H9 (cell line): ENCODE measurements around the gene TIGD6. TPM values are rescaled to one million over a fixed set of nuclear protein-coding genes. Genes with fewer than 3 reads are reported as not detected.

Experiments
- DNase-seq: peaks from one replicate; pipeline ENCODE4 v3.0.0-alpha.2; 2017
- H2AFZ ChIP-seq: one replicate; pipeline ENCODE4 v1.6.1; 2013; ENCODE audit warnings: mild to moderate bottlenecking, low read length, control low read depth, moderate library complexity
- H2AK5ac ChIP-seq: 2 replicates; pipeline ENCODE4 v1.6.1; 2013; ENCODE audit warnings: low read length, control low read depth, mixed read lengths; ENCODE audit not compliant: insufficient read length
- H2BK120ac ChIP-seq: one replicate; pipeline ENCODE4 v1.6.1; 2013; ENCODE audit warnings: low read depth, mild to moderate bottlenecking, low read length, control low read depth, inconsistent platforms; ENCODE audit not compliant: poor library complexity, severe bottlenecking
- H2BK12ac ChIP-seq: 2 replicates; pipeline ENCODE4 v1.6.1; 2013; ENCODE audit warnings: low read length, control low read depth, mixed read lengths, low read depth; ENCODE audit not compliant: insufficient read length
- H2BK15ac ChIP-seq: 2 replicates; pipeline ENCODE4 v1.6.1; 2013; ENCODE audit warnings: low read depth, low read length, control low read depth
- H2BK20ac ChIP-seq: one replicate; pipeline ENCODE4 v1.6.1; 2013; ENCODE audit warnings: low read depth, mild to moderate bottlenecking, low read length, control low read depth, inconsistent platforms; ENCODE audit not compliant: poor library complexity, severe bottlenecking
- H2BK5ac ChIP-seq: 2 replicates; pipeline ENCODE4 v1.6.1; 2013; ENCODE audit warnings: low read length, control low read depth, mixed read lengths; ENCODE audit not compliant: insufficient read length
- H3K14ac ChIP-seq: 2 replicates; pipeline ENCODE4 v1.6.1; 2013; ENCODE audit warnings: low read length, control low read depth; ENCODE audit not compliant: insufficient read depth
- H3K18ac ChIP-seq: 2 replicates; pipeline ENCODE4 v1.6.1; 2013; ENCODE audit warnings: low read depth, mild to moderate bottlenecking, mixed read lengths, low read length, control low read depth; ENCODE audit not compliant: insufficient read length
- H3K23ac ChIP-seq: 2 replicates; pipeline ENCODE4 v1.6.1; 2013; ENCODE audit warnings: low read length, control low read depth, mixed read lengths, low read depth; ENCODE audit not compliant: insufficient read length
- H3K23me2 ChIP-seq: 2 replicates; pipeline ENCODE4 v1.6.1; 2013; ENCODE audit warnings: low read depth, mild to moderate bottlenecking, mixed read lengths, low read length, control low read depth; ENCODE audit not compliant: insufficient read length, poor library complexity, severe bottlenecking
- H3K27ac ChIP-seq: 2 replicates; pipeline ENCODE4 v1.5.1; 2013; ENCODE audit warnings: low read length, control low read depth, mixed read lengths, low read depth; ENCODE audit not compliant: insufficient read length
- H3K27me3 ChIP-seq: 2 replicates; pipeline ENCODE4 v1.6.1; 2013; ENCODE audit warnings: low read length, control low read depth, inconsistent platforms; ENCODE audit not compliant: insufficient read depth
- H3K4ac ChIP-seq: 2 replicates; pipeline ENCODE4 v1.6.1; 2013; ENCODE audit warnings: low read depth, mild to moderate bottlenecking, control low read depth, inconsistent platforms, low read length, moderate library complexity
- H3K4me1 ChIP-seq: 2 replicates; pipeline ENCODE4 v1.6.1; 2013; ENCODE audit warnings: low read length, control low read depth, inconsistent platforms; ENCODE audit not compliant: insufficient read depth
- H3K4me2 ChIP-seq: 2 replicates; pipeline ENCODE4 v1.6.1; 2013; ENCODE audit warnings: low read length, control low read depth, mixed read lengths; ENCODE audit not compliant: insufficient read length, insufficient read depth
- H3K56ac ChIP-seq: 2 replicates; pipeline ENCODE4 v1.6.1; 2013; ENCODE audit warnings: low read depth, mild to moderate bottlenecking, mixed read lengths, low read length, control low read depth; ENCODE audit not compliant: insufficient read length
- H3K79me1 ChIP-seq: 2 replicates; pipeline ENCODE4 v1.6.1; 2013; ENCODE audit warnings: low read depth, mild to moderate bottlenecking, moderate library complexity, low read length, control low read depth, inconsistent platforms; ENCODE audit not compliant: insufficient read depth, poor library complexity, severe bottlenecking
- H3K79me2 ChIP-seq: 2 replicates; pipeline ENCODE4 v1.6.1; 2013; ENCODE audit warnings: low read length, control low read depth, inconsistent platforms; ENCODE audit not compliant: insufficient read depth
- H3K9ac ChIP-seq: 2 replicates; pipeline ENCODE4 v1.6.1; 2013; ENCODE audit warnings: low read length, control low read depth, mixed read lengths; ENCODE audit not compliant: insufficient read length; ENCODE audit errors: extremely low read depth
- H3K9me3 ChIP-seq: one replicate; pipeline ENCODE4 v1.6.1; 2013; ENCODE audit warnings: low read depth, low read length, inconsistent platforms; ENCODE audit not compliant: control insufficient read depth
- H3T11ph ChIP-seq: one replicate; pipeline ENCODE4 v1.6.1; 2013; ENCODE audit warnings: mild to moderate bottlenecking, low read length, control low read depth, inconsistent platforms
- H4K20me1 ChIP-seq: one replicate; pipeline ENCODE4 v1.6.1; 2013; ENCODE audit not compliant: control insufficient read depth, insufficient read length, insufficient read depth
- H4K5ac ChIP-seq: 2 replicates; pipeline ENCODE4 v1.6.1; 2013; ENCODE audit warnings: low read depth, mild to moderate bottlenecking, mixed read lengths, low read length, control low read depth; ENCODE audit not compliant: insufficient read length
- H4K8ac ChIP-seq: replicated peaks from 2 replicates; pipeline ENCODE4 v1.6.1; 2013; ENCODE audit warnings: low read length, control low read depth, mixed read lengths, low read depth; ENCODE audit not compliant: insufficient read length
- H4K91ac ChIP-seq: 2 replicates; pipeline ENCODE4 v1.6.1; 2013; ENCODE audit warnings: low read depth, mild to moderate bottlenecking, moderate library complexity, mixed read lengths, low read length, control low read depth; ENCODE audit not compliant: insufficient read length
- H3K27ac Mint-ChIP-seq, 3 experiments: 2 replicates in 2 of 3; 3 replicates in 1 of 3; pipeline ENCODE4 v1.8.0; 2020 to 2021; ENCODE audit warnings: mixed read lengths in 3 of 3, mild to moderate bottlenecking in 1 of 3, moderate library complexity in 1 of 3
- H3K27me3 Mint-ChIP-seq: 2 replicates; pipeline ENCODE4 v1.8.0; 2021; ENCODE audit warnings: low read depth, mild to moderate bottlenecking, moderate library complexity, mixed read lengths
- H3K36me3 Mint-ChIP-seq, 3 experiments: 2 replicates in 2 of 3; 3 replicates in 1 of 3; pipeline ENCODE4 v1.8.0; 2020 to 2021; ENCODE audit warnings: low read depth in 3 of 3, mixed read lengths in 3 of 3; ENCODE audit not compliant: insufficient read depth in 1 of 3
- H3K4me1 Mint-ChIP-seq, 2 experiments: 2 replicates each; pipeline ENCODE4 v1.8.0; 2020; ENCODE audit warnings: mixed read lengths in 2 of 2
- H3K4me3 Mint-ChIP-seq, 2 experiments: 2 replicates in 1 of 2; 3 replicates in 1 of 2; pipeline ENCODE4 v1.8.0; 2020 to 2021; ENCODE audit warnings: mild to moderate bottlenecking in 2 of 2, mixed read lengths in 2 of 2, moderate library complexity in 1 of 2
- H3K9me3 Mint-ChIP-seq, 2 experiments: 2 replicates in 1 of 2; 3 replicates in 1 of 2; pipeline ENCODE4 v1.8.0; 2020; ENCODE audit warnings: mild to moderate bottlenecking in 2 of 2, mixed read lengths in 2 of 2, moderate library complexity in 1 of 2
- CTCF ChIP-seq: fragments of 200-600 bp; sonication (generic); conservative IDR thresholded peaks from 3 replicates; pipeline ENCODE4 v1.8.0; 2021; ENCODE audit warnings: antibody characterized with exemption, mild to moderate bottlenecking
- WGBS: extraction: QIAGEN DNeasy Blood & Tissue Kit; methylation state at CpG from one replicate; pipeline ENCODE4 v1.1.7; 2013; ENCODE audit warnings: missing lambda C conversion rate, low lambda C conversion rate, mixed read lengths; ENCODE audit not compliant: insufficient read length; ENCODE audit errors: extremely low coverage; 5-methylcytosine and 5-hydroxymethylcytosine counted together
- total RNA-seq: library from RNA; stranded (reverse); gene quantifications from 2 replicates; pipeline ENCODE4 v1.2.1, GENCODE V29; 2021

Gene TIGD6
- total RNA-seq, 1 experiment from 2014 or later = 1.8 TPM

GRCh38 chr5:149960272-149961185 is 39.9 kb downstream of the TIGD6 start, which contains the start of gene SLC26A2:
Gene SLC26A2 (plus strand): TSS chr5:149960758. CDS start chr5:149977653, 16,895 bp downstream.
- Histone ChIP-seq H3K9ac (no peak within 1 kb of the TSS), H3T11ph (no peak within 1 kb of the TSS), H2BK12ac (no peak within 1 kb of the TSS), H3K23ac (no peak within 1 kb of the TSS), H4K20me1 (no peaks in the 10 kb centered on the region), H3K18ac (no peak within 1 kb of the TSS), H3K27ac (no peak within 1 kb of the TSS), H2BK5ac (no peak within 1 kb of the TSS), H2BK120ac (no peak within 1 kb of the TSS), H3K79me1 (no peaks in the 10 kb centered on the region), H3K14ac (no peak within 1 kb of the TSS), H3K23me2 (peaks cover 5% of the 10 kb centered on the region), H3K56ac (no peak within 1 kb of the TSS), H2AFZ (no peak within 1 kb of the TSS), H3K79me2 (no peaks in the 10 kb centered on the region), H4K91ac (no peak within 1 kb of the TSS), H3K4ac (no peak within 1 kb of the TSS), H3K9me3 (no peaks in the 10 kb centered on the region), H2AK5ac (no peak within 1 kb of the TSS), H4K5ac (no peak within 1 kb of the TSS), H2BK15ac (no peak within 1 kb of the TSS), H3K4me1 (peaks cover 2% of the 10 kb centered on the region; the same call in 1 of the 2 replicates), H3K27me3 (no peaks in the 10 kb centered on the region; the same call in 1 of the 2 replicates), H3K4me2 (peak within 1 kb of the TSS; percentile 82), H4K8ac (no peak within 1 kb of the TSS), H2BK20ac (no peak within 1 kb of the TSS)
- WGBS = no CpG with 5 or more reads among the region's 84 CpGs
- DNase-seq = peak; percentile 99
- H3K27ac Mint-ChIP-seq = peak within 1 kb of the TSS; percentile 97 to 99 (median 98)
- H3K4me3 Mint-ChIP-seq = peak within 1 kb of the TSS; percentile 85 to 95
- H3K27me3 Mint-ChIP-seq = peaks cover 9% of the 10 kb centered on the region
- H3K9me3 Mint-ChIP-seq = no peaks in the 10 kb centered on the region
- 0 out of 3 replicates have a peak, but pooled peaks have one; percentile 12 for TF ChIP-seq CTCF
- peaks cover 13 to 16% of the 10 kb centered on the region in 2 experiments for H3K4me1 Mint-ChIP-seq
- H3K36me3 Mint-ChIP-seq = peaks cover 0 to 2% (median 0%) of the 10 kb centered on the region in 3 experiments; a peak in 1 of 7 replicates
